ENCODE results near the gene SYTL3. TPM values are rescaled to one million over a fixed set of nuclear protein-coding genes. Genes with fewer than 3 reads are reported as not detected.

Gene SYTL3
- polyA plus RNA-seq, 3 donors, result 3.8 to 5.4 (median 5.0) TPM

Other genes starting within 250 kb of the SYTL3 start
- gene TMEM181, start 90.0 kb upstream of the SYTL3 start, polyA plus RNA-seq (ENCODE audit: insufficient read length in 3 of 3), result 10 to 100 TPM; 18.2 to 22.3 (median 21.5) TPM
- 100 to 1,000 TPM; 151 to 177 (median 176) TPM for gene DYNLT1, start 5.3 kb upstream of the SYTL3 start, polyA plus RNA-seq (ENCODE audit: insufficient read length in 3 of 3)
- gene EZR, start 169.3 kb downstream of the SYTL3 start, polyA plus RNA-seq (ENCODE audit: insufficient read length in 3 of 3), result 100 to 1,000 TPM; 256 to 292 (median 274) TPM

All from renal pelvis (tissue), 3 donors.